ENCODE measurements around the gene LRRC71.

Gene LRRC71

DNA sequence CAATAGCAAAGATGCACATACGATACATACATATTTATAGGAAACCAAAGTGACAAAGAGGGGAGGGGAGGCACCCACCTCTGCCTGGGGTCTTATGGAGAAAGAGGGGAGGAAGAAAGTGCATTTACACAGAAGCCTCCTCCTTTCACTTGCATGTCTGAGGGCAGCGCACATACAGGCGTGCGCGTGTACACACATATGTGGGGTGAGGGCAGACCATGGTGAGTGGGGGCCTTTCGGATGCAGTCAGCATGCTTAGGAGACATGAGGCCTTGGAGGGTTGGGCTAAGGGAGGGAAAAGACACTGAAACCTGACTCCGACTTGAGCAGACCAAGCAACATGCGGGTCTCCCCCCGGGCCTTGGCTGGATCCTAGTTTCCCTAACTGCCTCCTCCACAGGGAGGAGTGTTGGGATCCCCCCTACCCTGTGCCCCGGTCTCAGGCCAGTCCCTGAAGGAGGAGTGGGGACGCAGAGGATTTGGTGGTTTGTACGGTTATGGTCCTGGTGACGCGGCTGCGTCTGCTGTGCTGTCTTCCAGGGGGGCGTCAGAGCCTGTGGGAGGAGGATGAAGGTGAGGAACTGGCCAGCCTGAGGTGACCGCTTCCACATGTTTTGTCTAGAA is 15.2 kb downstream of the LRRC71 start:
- Histone ChIP-seq H3K27ac (ENCODE audit: low read length) (no peak overlapping the region), H3K4me1 (ENCODE audit: insufficient read depth, low read length) (no peaks in the 10 kb centered on the region), H3K79me2 (ENCODE audit: insufficient read depth, low read length) (no peaks in the 10 kb centered on the region), H2AFZ (ENCODE audit: low read depth, low read length) (no peak overlapping the region), H3K4me2 (ENCODE audit: insufficient read depth, low read length) (no peak overlapping the region), H3K27me3 (ENCODE audit: insufficient read depth, low read length, poor library complexity) (peaks cover 31% of the 10 kb centered on the region), H4K20me1 (ENCODE audit: insufficient read depth, low read length) (no peaks in the 10 kb centered on the region), H3K36me3 (ENCODE audit: insufficient read depth, low read length) (no peaks in the 10 kb centered on the region), H3K9ac (ENCODE audit: low read depth, low read length) (no peak overlapping the region), H3K9me3 (ENCODE audit: insufficient read depth, low read length, severe bottlenecking) (no peaks in the 10 kb centered on the region), H3K4me3 (ENCODE audit: low read depth in 1 of 2, low read length in 2 of 2) (no peak overlapping the region)
- ATAC-seq (ENCODE audit: insufficient read depth, low read depth) (no peak), DNase-seq (no peak)
- TF ChIP-seq CTCF (IDR thresholded peaks at IDR 0.05; ENCODE audit: borderline replicate concordance, extremely low read depth, low read length, poor library complexity, severe bottlenecking) = no peak
- TF ChIP-seq EZH2 (IDR thresholded peaks at IDR 0.05; ENCODE audit: borderline replicate concordance, low read depth, low read length, severe bottlenecking) = no peak

- H4K20me1 ChIP-seq (ENCODE audit: insufficient read depth, low read length) = no peaks in the 10 kb centered on the region
- no peaks in the 10 kb centered on the region for H3K79me2 ChIP-seq (ENCODE audit: insufficient read depth, low read length)
- no peak overlapping the region for H3K9ac ChIP-seq (ENCODE audit: low read depth, low read length)
- ATAC-seq (ENCODE audit: insufficient read depth, low read depth) (no peak), DNase-seq (no peak)
- H3K36me3 ChIP-seq (ENCODE audit: insufficient read depth, low read length) = no peaks in the 10 kb centered on the region
- no peak overlapping the region for H3K4me3 ChIP-seq (ENCODE audit: low read depth in 1 of 2, low read length in 2 of 2)
- H3K9me3 ChIP-seq (ENCODE audit: insufficient read depth, low read length, severe bottlenecking) = no peaks in the 10 kb centered on the region
- no peaks in the 10 kb centered on the region for H3K4me1 ChIP-seq (ENCODE audit: insufficient read depth, low read length)
- no peak overlapping the region for H3K4me2 ChIP-seq (ENCODE audit: insufficient read depth, low read length)
- no peak overlapping the region for H3K27ac ChIP-seq (ENCODE audit: low read length)
- H2AFZ ChIP-seq (ENCODE audit: low read depth, low read length) = no peak overlapping the region
- TF ChIP-seq EZH2 (IDR thresholded peaks at IDR 0.05; ENCODE audit: borderline replicate concordance, low read depth, low read length, severe bottlenecking) (no peak), CTCF (IDR thresholded peaks at IDR 0.05; ENCODE audit: borderline replicate concordance, extremely low read depth, low read length, poor library complexity, severe bottlenecking) (no peak)
- H3K27me3 ChIP-seq (ENCODE audit: insufficient read depth, low read length, poor library complexity) = peaks cover 28% of the 10 kb centered on the region
Measured at GRCh38 chr1:156936191-156936590, 15.8 kb downstream of the LRRC71 start.

DNA sequence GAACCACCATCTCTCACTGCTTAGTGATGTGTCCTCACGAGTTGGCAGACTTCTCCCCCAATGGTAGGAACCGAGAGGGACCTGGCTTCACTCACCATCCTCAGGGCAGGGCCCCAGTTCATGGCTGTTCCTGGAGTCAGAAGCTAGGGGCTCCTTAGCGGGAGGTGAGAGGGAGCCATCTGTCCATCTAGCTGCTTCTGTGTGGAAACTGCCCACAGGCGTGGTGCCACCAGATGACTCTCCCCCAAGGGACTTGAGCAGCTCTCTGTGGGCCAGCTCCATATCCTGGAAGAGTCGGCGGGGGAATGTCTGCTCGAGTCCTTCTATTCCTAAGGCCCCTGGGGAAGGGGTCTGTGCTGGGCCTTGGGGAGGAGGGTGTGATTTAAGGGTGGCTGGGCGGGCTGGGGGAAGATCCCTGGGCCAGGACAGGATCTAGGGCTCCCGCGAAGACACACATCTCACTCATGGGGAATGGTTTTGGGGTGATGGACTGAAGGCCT is 16.3 kb downstream of the LRRC71 start:
- no peaks in the 10 kb centered on the region for H4K20me1 ChIP-seq (ENCODE audit: insufficient read depth, low read length)
- peaks cover 28% of the 10 kb centered on the region for H3K27me3 ChIP-seq (ENCODE audit: insufficient read depth, low read length, poor library complexity)
- no peak overlapping the region for H3K9ac ChIP-seq (ENCODE audit: low read depth, low read length)
- H3K27ac ChIP-seq (ENCODE audit: low read length) = no peak overlapping the region
- H3K4me1 ChIP-seq (ENCODE audit: insufficient read depth, low read length) = no peaks in the 10 kb centered on the region
- H2AFZ ChIP-seq (ENCODE audit: low read depth, low read length) = no peak overlapping the region
- no peak overlapping the region for H3K4me2 ChIP-seq (ENCODE audit: insufficient read depth, low read length)
- H3K4me3 ChIP-seq (ENCODE audit: low read depth in 1 of 2, low read length in 2 of 2) = no peak overlapping the region
- no peaks in the 10 kb centered on the region for H3K36me3 ChIP-seq (ENCODE audit: insufficient read depth, low read length)
- no peaks in the 10 kb centered on the region for H3K79me2 ChIP-seq (ENCODE audit: insufficient read depth, low read length)
- ATAC-seq (ENCODE audit: insufficient read depth, low read depth) (no peak), DNase-seq (no peak)
- no peak for TF ChIP-seq CTCF (IDR thresholded peaks at IDR 0.05; ENCODE audit: borderline replicate concordance, extremely low read depth, low read length, poor library complexity, severe bottlenecking)
- TF ChIP-seq EZH2 (IDR thresholded peaks at IDR 0.05; ENCODE audit: borderline replicate concordance, low read depth, low read length, severe bottlenecking) = no peak
- H3K9me3 ChIP-seq (ENCODE audit: insufficient read depth, low read length, severe bottlenecking) = no peaks in the 10 kb centered on the region
